Lower leg skin (tissue), 3 donors: Measurements from ENCODE around the gene INPP5D.

Source experiments
- POLR2A ChIP-seq, 2 donors: fragments of 450-650 bp; IDR thresholded peaks; one replicate each; pipeline ENCODE4 v1.6.1; 2016 to 2017; ENCODE audit warnings: antibody characterized with exemption in 2 of 2, mild to moderate bottlenecking in 1 of 2, moderate library complexity in 1 of 2
- TF ChIP-seq, protein P1 (sequence below), 3 donors: fragments of 450-650 bp; IDR thresholded peaks; one replicate each; pipeline ENCODE4 v1.5.1; 2016; ENCODE audit warnings: antibody characterized with exemption in 3 of 3, mild to moderate bottlenecking in 3 of 3, moderate library complexity in 2 of 3

GRCh38 chr2:233047206-233047605 lies 12.9 kb upstream of the INPP5D start:
- TF ChIP-seq, protein P1, sequence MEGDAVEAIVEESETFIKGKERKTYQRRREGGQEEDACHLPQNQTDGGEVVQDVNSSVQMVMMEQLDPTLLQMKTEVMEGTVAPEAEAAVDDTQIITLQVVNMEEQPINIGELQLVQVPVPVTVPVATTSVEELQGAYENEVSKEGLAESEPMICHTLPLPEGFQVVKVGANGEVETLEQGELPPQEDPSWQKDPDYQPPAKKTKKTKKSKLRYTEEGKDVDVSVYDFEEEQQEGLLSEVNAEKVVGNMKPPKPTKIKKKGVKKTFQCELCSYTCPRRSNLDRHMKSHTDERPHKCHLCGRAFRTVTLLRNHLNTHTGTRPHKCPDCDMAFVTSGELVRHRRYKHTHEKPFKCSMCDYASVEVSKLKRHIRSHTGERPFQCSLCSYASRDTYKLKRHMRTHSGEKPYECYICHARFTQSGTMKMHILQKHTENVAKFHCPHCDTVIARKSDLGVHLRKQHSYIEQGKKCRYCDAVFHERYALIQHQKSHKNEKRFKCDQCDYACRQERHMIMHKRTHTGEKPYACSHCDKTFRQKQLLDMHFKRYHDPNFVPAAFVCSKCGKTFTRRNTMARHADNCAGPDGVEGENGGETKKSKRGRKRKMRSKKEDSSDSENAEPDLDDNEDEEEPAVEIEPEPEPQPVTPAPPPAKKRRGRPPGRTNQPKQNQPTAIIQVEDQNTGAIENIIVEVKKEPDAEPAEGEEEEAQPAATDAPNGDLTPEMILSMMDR (IDR thresholded peaks at IDR 0.05), result no peak
- TF ChIP-seq POLR2A (IDR thresholded peaks at IDR 0.05), result no peak
